ENCODE measurements around the gene ZCCHC17.
"Not testable (repeated sequence)": the region's sequence is repeated elsewhere in the genome, so short reads cannot be mapped to it uniquely, and the experiment has no call there.

The ZCCHC17 gene

GRCh38 chr1:31372051-31372450 is 75.2 kb downstream of the ZCCHC17 start:
- DNase-seq = no peak

- no peak for DNase-seq
Observed at GRCh38 chr1:31372751-31373055, 75.9 kb downstream of the ZCCHC17 start.

GRCh38 chr1:31373056-31373896 is 76.4 kb downstream of the ZCCHC17 start, which contains the start of gene FABP3:
TSS of gene FABP3 (minus strand) at chr1:31373076. CDS start at chr1:31373014, 62 bp downstream.
- DNase-seq = peak; percentile 59

GRCh38 chr1:31373897-31374486 is 77.2 kb downstream of the ZCCHC17 start:
- DNase-seq = no peak

GRCh38 chr1:31374511-31375196 is 77.8 kb downstream of the ZCCHC17 start:
- DNase-seq = no peak

- DNase-seq = no peak
Observed at GRCh38 chr1:31376375-31377134, 79.7 kb downstream of the ZCCHC17 start.

GRCh38 chr1:31377364-31377863 is 80.6 kb downstream of the ZCCHC17 start:
- no peak for DNase-seq

GRCh38 chr1:31378001-31378400 is 81.2 kb downstream of the ZCCHC17 start:
- no peak for DNase-seq

GRCh38 chr1:31380181-31380580 is 83.3 kb downstream of the ZCCHC17 start:
- no peak for DNase-seq

GRCh38 chr1:31381394-31382294 is 84.8 kb downstream of the ZCCHC17 start:
- DNase-seq = no peak

GRCh38 chr1:31382379-31382989 is 85.7 kb downstream of the ZCCHC17 start:
- DNase-seq = no peak

GRCh38 chr1:31383967-31384366 is 87.1 kb downstream of the ZCCHC17 start:
- no peak for DNase-seq

GRCh38 chr1:31386576-31387243 is 89.9 kb downstream of the ZCCHC17 start:
- DNase-seq = not testable (repeated sequence)

GRCh38 chr1:31387612-31388011 is 90.8 kb downstream of the ZCCHC17 start:
- DNase-seq = no peak

GRCh38 chr1:31389616-31390015 is 92.8 kb downstream of the ZCCHC17 start:
- no peak for DNase-seq

- DNase-seq = no peak
Observed at GRCh38 chr1:31390071-31390470, 93.2 kb downstream of the ZCCHC17 start.

- DNase-seq = no peak
Observed at GRCh38 chr1:31393463-31393862, 96.6 kb downstream of the ZCCHC17 start.

- DNase-seq = peak; percentile 98
Observed at GRCh38 chr1:31394584-31395193, 97.9 kb downstream of the ZCCHC17 start.

- no peak for DNase-seq
Observed at GRCh38 chr1:31396633-31397351, 100.0 kb downstream of the ZCCHC17 start.
